GM18507 (cell line): Measurements from ENCODE around the gene ZNF862.
A peak's percentile ranks its signal among the peaks of the same experiment; 100 is the strongest.

ENCODE experiments used
- DNase-seq: peaks from one replicate; pipeline ENCODE4 v3.0.0; 2011; ENCODE audit warnings: low read depth; ENCODE audit not compliant: insufficient read length; ENCODE audit errors: extremely low spot score
- FAIRE-seq: peaks from 2 replicates; lab custom pipeline; 2011; peaks lifted over from hg19 to GRCh38; lab: Jason Lieb, UNC

ZNF862 gene

GRCh38 chr7:149873074-149873969 is 35.1 kb downstream of the ZNF862 start, which contains the start of gene ATP6V0E2:
ATP6V0E2 (plus strand) TSS chr7:149873969; CDS start chr7:149874066, 97 bp downstream.
- FAIRE-seq = peak; percentile 97
- peak; percentile 100 for DNase-seq

DNA sequence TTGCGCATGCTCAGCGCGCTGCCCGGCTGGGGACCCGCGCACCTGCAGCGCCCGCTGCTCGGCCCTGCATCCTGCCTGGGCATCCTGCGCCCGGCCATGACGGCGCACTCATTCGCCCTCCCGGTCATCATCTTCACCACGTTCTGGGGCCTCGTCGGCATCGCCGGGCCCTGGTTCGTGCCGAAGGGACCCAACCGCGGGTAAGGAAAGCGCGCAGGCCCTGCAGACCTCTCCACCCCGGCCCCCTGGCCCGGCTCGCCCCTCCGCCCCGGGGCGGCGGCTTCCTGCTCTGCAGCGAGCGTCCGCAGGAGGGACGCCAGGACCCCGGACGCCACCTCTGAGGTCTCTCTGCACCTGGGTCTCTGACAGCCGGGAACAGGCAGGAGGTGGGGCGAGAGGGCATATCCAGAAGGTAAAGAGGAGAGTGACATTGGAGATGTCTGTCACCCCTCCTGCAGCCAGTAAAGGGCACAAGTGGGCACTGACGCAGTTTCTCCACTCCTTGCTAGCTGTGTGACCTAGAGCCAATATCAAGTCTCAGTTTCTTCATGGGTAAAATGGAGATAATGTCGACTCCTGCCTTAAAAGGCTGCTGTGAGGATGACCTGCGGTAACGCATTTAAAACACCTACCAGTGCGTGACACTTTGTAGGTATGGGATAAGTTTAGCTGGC is 35.9 kb downstream of the ZNF862 start:
- FAIRE-seq = peak; percentile 63
- no peak for DNase-seq

DNA sequence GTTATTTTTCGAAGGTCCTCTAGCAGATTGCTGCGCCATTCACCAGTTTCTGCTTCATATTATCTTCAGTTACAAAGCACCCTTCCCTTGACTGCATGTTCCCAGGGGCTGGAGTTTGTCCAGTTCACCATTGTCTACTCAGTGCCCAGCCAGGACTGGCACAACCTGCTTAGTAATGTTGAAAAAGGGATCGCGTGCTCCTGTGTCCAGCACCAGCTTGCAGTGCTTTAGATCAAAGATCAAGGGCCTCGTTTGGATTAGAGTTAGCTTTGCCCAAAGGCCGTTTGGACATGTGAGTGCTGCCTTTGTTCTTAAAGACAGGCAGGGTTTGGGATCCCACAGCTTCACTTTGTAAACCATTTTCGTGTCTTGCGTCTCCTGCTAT is 36.5 kb downstream of the ZNF862 start:
- DNase-seq = no peak
- FAIRE-seq = no peak

DNA sequence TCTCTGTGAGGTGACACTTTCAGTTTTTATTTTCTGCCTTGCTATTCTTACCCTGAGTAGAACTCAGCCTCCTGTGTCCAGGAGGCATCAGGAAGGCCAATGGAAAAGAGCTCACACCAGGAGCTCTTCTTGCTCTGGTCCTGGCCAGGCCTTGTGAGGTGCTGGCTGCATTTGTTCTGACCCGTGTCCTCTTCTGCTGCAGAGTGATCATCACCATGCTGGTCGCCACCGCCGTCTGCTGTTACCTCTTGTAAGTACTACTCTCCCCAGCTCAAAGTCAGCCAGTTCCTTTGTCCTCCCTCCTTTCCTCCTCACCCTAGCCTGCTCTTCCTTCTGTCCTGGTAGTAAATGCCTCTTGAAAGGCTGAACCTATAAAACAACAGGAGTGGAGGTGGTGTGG is 37.2 kb downstream of the ZNF862 start:
- DNase-seq (no peak), FAIRE-seq (no peak)

GRCh38 chr7:149877890-149878522 is 39.8 kb downstream of the ZNF862 start:
- DNase-seq (no peak), FAIRE-seq (no peak)

DNA sequence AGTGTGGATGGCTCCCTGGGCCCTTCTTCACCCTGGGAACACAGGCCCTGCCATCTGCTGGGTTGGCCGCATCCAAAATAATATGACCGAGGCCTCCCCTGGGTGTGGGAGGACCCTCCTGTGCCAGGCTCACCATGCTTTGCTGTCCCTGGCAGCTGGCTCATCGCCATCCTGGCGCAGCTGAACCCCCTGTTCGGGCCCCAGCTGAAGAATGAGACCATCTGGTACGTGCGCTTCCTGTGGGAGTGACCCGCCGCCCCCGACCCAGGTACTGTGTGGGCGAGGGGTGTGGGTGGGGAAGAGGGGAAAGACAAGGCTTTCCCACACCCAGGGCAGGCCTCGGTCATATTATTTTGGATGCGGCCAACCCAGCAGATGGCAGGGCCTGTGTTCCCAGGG is 40.3 kb downstream of the ZNF862 start:
- FAIRE-seq (no peak), DNase-seq (no peak)

- FAIRE-seq (no peak), DNase-seq (no peak)
Observed at GRCh38 chr7:149879271-149879743, 41.1 kb downstream of the ZNF862 start.

- DNase-seq = no peak
- no peak for FAIRE-seq
Observed at GRCh38 chr7:149879766-149880637, 41.8 kb downstream of the ZNF862 start.

DNA sequence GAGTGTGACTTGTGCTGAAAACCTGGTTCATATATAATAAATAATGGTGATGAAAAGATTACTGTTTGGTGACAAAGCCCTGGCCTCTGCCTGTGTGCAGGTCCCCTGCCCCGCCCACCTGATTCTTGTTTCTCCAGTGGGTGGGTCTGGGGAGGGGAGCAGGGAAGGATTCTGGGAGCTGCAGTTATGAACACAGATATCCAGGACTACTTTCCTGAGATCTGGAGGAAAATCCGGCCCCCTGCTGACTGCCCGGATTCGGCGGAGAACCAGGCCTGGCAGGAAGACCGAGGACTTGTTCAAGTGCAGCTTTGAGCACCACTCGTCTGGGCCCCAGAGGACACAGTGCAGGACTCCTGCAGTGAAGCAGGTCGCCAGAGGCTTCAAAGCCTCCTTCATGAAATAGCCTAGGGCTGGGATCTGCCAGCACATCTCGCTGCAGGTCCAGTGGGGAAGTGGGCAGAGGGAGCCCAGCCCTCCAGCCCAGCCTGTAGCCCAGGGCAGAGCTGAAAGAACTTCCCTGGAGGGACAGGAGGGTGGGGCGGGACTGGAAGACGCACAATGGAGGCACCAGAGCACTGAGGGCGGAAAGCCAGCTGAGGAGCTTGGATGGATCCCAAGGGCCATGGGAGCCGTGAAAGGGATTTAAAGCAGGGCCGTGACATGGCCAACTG is 42.6 kb downstream of the ZNF862 start:
- no peak for DNase-seq
- FAIRE-seq = no peak

- DNase-seq (no peak), FAIRE-seq (no peak)
Observed at GRCh38 chr7:149881328-149882247, 43.4 kb downstream of the ZNF862 start.

GRCh38 chr7:149882248-149883047 is 44.3 kb downstream of the ZNF862 start:
- FAIRE-seq (no peak), DNase-seq (no peak)

- DNase-seq = no peak
- no peak for FAIRE-seq
Observed at GRCh38 chr7:149883048-149883438, 44.9 kb downstream of the ZNF862 start.

- DNase-seq (no peak), FAIRE-seq (peak; percentile 59)
Observed at GRCh38 chr7:149883452-149883861, 45.3 kb downstream of the ZNF862 start.

GRCh38 chr7:149884016-149884415 is 45.8 kb downstream of the ZNF862 start:
- DNase-seq (no peak), FAIRE-seq (no peak)

DNA sequence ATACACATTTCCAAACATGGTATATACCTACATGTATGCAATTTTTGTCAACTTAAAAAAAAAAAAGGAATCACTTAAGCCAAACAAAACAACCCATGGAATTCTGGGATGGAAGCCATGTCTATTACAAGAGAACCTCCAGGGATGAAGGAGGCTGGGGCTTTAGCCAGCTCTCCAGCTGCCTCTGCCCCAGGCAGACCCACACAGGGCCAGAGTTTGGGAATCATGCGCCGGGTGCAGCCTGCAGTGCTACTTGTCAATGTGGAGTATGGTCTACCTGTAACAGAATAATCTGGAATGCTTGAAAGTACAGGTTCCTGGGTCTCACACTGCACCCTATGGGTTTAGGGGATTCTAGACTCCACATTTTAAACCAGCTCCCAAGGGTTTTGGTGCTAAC is 46.4 kb downstream of the ZNF862 start:
- DNase-seq (no peak), FAIRE-seq (no peak)

GRCh38 chr7:149885191-149886017 is 47.2 kb downstream of the ZNF862 start:
- no peak for FAIRE-seq
- no peak for DNase-seq
